IPS-18a (cell line): ENCODE results near the gene CA5B.
"Not testable (repeated sequence)": the region's sequence is repeated elsewhere in the genome, so short reads cannot be mapped to it uniquely, and the experiment has no call there.

ENCODE experiments used
- H3K27ac ChIP-seq: one replicate; pipeline ENCODE4 v1.5.1; 2013; ENCODE audit warnings: low read length
- H3K27me3 ChIP-seq: one replicate; pipeline ENCODE4 v1.6.1; 2013; ENCODE audit warnings: mild to moderate bottlenecking, low read length; ENCODE audit not compliant: control insufficient read depth, insufficient read depth
- H3K36me3 ChIP-seq: one replicate; pipeline ENCODE4 v1.6.1; 2013; ENCODE audit warnings: low read depth, low read length; ENCODE audit not compliant: control insufficient read depth
- H3K4me1 ChIP-seq: one replicate; pipeline ENCODE4 v1.6.1; 2013; ENCODE audit warnings: low read depth, low read length; ENCODE audit not compliant: control insufficient read depth
- H3K4me3 ChIP-seq: one replicate; pipeline ENCODE4 v1.5.1; 2013; ENCODE audit warnings: low read length
- H3K9ac ChIP-seq: one replicate; pipeline ENCODE4 v1.6.1; 2013; ENCODE audit warnings: mild to moderate bottlenecking, low read length, moderate library complexity
- H3K9me3 ChIP-seq: one replicate; pipeline ENCODE4 v1.6.1; 2013; ENCODE audit warnings: low read depth, low read length; ENCODE audit not compliant: control insufficient read depth

The CA5B gene

DNA sequence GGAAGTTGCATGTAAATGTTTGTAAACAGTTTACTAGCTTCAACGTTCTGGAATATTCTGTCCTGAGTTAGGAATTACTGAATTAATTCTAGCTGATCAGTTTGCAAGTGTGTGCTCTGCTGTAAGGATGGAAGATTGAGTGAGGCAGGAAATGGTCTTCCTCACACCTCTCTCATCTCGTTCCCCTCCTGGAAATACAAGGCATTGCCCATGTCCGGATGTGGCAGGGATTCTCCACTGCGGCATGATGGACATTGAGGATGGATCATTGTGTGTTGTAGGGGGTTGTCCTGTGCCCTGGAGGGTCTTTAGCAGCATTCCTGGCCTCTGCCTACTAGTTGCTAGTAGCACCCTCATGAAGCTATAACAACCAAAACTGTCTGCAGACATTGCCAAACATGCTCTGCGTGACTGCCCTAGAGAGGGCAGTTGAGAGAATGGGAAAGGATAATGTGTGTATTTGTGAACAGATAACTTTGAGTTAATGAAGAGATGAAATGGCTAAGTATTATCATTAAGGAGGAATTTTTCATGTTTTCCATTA is 12.6 kb downstream of the CA5B start:
- H3K9ac ChIP-seq = no peak overlapping the region
- H3K36me3 ChIP-seq = no peaks in the 10 kb centered on the region
- peaks cover 34% of the 10 kb centered on the region for H3K4me1 ChIP-seq
- H3K9me3 ChIP-seq = no peaks in the 10 kb centered on the region
- no peaks in the 10 kb centered on the region for H3K27me3 ChIP-seq
- H3K27ac ChIP-seq = no peak overlapping the region
- no peak overlapping the region for H3K4me3 ChIP-seq

GRCh38 chrX:15751155-15751819 is 13.2 kb downstream of the CA5B start:
- no peaks in the 10 kb centered on the region for H3K9me3 ChIP-seq
- H3K27me3 ChIP-seq = no peaks in the 10 kb centered on the region
- H3K36me3 ChIP-seq = no peaks in the 10 kb centered on the region
- peaks cover 32% of the 10 kb centered on the region for H3K4me1 ChIP-seq
- H3K4me3 ChIP-seq = no peak overlapping the region
- H3K9ac ChIP-seq = no peak overlapping the region
- H3K27ac ChIP-seq = no peak overlapping the region

DNA sequence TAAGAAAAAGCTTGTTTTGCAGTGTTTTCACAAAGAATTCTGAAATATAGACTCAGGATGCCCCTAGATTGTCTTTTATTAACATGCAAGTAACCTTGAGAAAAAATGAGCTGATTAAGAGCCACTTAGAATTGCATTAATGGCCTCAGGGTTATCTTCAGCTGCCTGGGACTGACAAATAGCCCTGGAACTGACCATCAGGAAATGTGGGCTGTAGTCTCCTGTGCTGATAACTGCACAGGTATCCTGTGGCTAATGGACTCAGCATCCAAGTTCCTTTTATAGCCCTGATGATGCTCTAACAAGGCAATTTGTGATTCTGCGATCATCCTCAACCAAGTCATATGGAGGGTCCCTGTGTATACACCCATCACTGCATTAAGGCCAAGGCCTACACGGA is 17.0 kb downstream of the CA5B start:
- H3K27ac ChIP-seq = no peak overlapping the region

GRCh38 chrX:15758140-15758539 is 20.1 kb downstream of the CA5B start:
- Histone ChIP-seq H3K27me3 (no peaks in the 10 kb centered on the region), H3K9me3 (no peaks in the 10 kb centered on the region), H3K9ac (no peak overlapping the region), H3K27ac (no peak overlapping the region), H3K4me3 (no peak overlapping the region), H3K4me1 (peaks cover 10% of the 10 kb centered on the region), H3K36me3 (no peaks in the 10 kb centered on the region)

More for the DNA sequence above, 17.0 kb downstream of the CA5B start:
- no peaks in the 10 kb centered on the region for H3K9me3 ChIP-seq
- H3K4me1 ChIP-seq = peaks cover 14% of the 10 kb centered on the region
- no peak overlapping the region for H3K9ac ChIP-seq
- no peaks in the 10 kb centered on the region for H3K27me3 ChIP-seq
- H3K36me3 ChIP-seq = no peaks in the 10 kb centered on the region
- no peak overlapping the region for H3K4me3 ChIP-seq

- H3K9ac ChIP-seq, H3K27me3 ChIP-seq, H3K9me3 ChIP-seq, H3K27ac ChIP-seq, H3K4me3 ChIP-seq, H3K36me3 ChIP-seq, H3K4me1 ChIP-seq: not testable (repeated sequence)
These were observed 21.8 kb downstream of the CA5B start for GRCh38 chrX:15759886-15760285.

DNA sequence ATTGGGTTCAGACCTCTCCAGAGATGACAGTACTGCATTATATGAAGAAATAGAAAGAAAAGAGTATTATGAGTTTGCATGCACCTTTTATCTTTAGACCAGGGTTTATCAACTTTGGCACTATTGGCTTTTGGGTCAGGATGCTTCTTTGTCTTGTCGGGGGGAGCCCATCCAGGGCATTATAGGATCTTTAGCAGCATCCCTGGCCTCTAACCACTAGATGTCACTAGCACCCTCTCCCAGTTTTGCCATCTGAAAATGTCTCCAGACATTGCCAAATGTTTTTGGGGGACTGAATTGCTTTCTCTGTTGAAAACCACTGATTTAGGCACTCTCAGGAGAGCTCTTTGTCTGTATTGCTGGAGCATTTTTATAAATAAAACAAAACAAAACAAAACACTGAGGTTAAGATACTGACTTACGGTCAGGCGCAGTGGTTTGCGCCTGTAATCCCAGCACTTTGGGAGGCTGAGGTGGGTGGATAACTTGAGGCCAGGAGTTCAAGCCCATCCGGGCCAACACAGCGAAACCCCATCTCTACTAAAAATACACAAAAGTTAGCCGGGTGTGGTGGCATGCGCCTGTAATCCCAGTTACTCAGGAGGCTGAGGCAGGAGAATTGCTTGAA is 23.6 kb downstream of the CA5B start:
- no peak overlapping the region for H3K27ac ChIP-seq
- no peaks in the 10 kb centered on the region for H3K36me3 ChIP-seq
- no peak overlapping the region for H3K9ac ChIP-seq
- H3K4me1 ChIP-seq = peaks cover 5% of the 10 kb centered on the region
- no peaks in the 10 kb centered on the region for H3K9me3 ChIP-seq
- H3K4me3 ChIP-seq = no peak overlapping the region
- no peaks in the 10 kb centered on the region for H3K27me3 ChIP-seq

DNA sequence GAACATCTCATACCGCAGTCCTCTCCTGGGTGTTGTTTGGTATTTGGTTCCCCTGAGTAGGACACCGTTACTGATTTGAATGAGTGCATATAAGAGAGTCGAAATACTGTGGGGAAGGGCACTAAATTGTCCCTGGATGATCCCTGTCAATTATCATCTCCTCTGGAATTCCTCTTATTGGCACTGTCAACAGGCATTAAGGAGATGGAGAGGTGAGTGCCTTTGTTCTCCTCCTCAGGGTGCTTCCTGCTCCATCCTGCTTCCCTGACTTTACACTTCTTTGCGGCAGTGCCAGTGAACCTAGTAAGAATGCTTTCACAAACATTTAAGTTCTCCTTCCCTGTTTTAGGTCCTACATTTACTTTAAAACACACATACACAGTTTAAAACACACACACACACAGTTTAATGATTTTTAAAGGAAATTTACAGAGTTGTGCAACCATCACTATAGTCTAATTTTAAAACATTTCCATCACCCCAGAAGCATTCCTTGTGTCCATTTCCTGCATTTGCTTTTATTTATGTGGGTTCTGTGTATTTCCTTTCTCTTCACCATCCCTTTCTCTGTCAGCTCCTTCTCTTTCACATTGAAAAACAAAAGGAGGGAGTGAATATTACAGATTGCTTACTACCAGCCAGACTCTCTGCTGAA is 31.4 kb downstream of the CA5B start:
- Histone ChIP-seq H3K9me3 (no peaks in the 10 kb centered on the region), H3K4me1 (peaks cover 24% of the 10 kb centered on the region), H3K27me3 (no peaks in the 10 kb centered on the region), H3K4me3 (peak overlapping the region; percentile 37), H3K27ac (peak overlapping the region; percentile 62), H3K36me3 (no peaks in the 10 kb centered on the region), H3K9ac (no peak overlapping the region)

DNA sequence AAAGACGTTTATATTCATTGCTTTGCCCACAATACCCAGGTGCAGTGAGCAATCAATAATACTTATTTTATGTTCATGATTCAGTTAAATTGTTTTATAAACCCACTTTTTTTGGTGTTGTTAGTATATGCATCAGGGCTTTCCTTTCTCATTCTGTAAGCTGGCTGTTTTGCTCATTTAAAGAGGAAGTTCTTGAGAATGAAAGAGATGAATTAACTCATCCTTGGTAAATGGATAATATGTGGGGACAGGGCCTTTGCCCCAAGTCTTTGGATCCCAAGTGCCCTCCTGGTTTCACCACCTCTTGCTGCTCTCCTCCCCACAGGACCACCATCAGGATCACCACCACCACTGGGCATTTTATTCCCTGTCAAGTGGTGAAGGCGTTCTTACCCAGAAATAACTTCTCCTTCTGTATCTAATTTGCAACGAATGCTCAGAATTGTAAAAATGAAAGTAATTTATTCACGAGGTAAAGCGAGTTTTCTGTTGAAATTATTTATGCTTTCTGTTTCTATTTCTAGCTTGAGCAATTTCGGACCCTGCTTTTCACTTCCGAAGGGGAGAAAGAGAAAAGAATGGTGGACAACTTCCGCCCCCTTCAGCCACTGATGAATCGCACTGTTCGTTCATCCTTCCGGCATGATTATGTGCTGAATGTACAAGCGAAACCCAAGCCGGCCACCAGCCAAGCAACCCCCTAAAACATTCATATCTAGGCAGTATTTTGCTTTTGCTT is 44.1 kb downstream of the CA5B start:
- Histone ChIP-seq H3K4me1 (no peaks in the 10 kb centered on the region), H3K36me3 (peaks cover 14% of the 10 kb centered on the region), H3K9ac (no peak overlapping the region), H3K4me3 (no peak overlapping the region), H3K9me3 (no peaks in the 10 kb centered on the region), H3K27me3 (no peaks in the 10 kb centered on the region), H3K27ac (no peak overlapping the region)

- H3K4me3 ChIP-seq = no peak overlapping the region
- no peaks in the 10 kb centered on the region for H3K4me1 ChIP-seq
- no peaks in the 10 kb centered on the region for H3K27me3 ChIP-seq
- no peaks in the 10 kb centered on the region for H3K9me3 ChIP-seq
- H3K27ac ChIP-seq = no peak overlapping the region
- peaks cover 3% of the 10 kb centered on the region for H3K36me3 ChIP-seq
- no peak overlapping the region for H3K9ac ChIP-seq
These were observed 47.2 kb downstream of the CA5B start for GRCh38 chrX:15785176-15785750.

DNA sequence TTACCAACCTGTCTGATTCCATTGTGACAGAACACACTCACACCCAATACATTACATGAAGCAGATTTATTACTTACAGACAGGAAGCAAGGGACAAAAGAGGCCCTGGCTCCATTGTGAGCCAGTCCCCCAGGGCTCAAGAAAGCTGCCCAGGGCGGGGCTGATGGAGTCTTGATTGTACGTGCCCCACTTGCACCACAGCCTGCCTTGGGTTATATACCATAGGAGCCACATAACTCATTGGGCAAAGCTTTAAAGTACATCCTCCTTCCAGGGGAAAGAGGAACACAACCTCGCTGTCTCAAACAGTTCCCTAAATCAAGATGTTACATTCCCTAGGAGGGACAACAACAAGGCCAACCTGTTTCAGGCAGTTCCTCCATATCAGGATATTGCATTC is 48.8 kb downstream of the CA5B start:
- Histone ChIP-seq H3K9me3 (no peaks in the 10 kb centered on the region), H3K4me3 (no peak overlapping the region), H3K9ac (no peak overlapping the region), H3K36me3 (peaks cover 3% of the 10 kb centered on the region), H3K27me3 (no peaks in the 10 kb centered on the region), H3K27ac (no peak overlapping the region), H3K4me1 (no peaks in the 10 kb centered on the region)
